HepG2 (cell line): Measurements from ENCODE around the gene ITGA2. TPM values are rescaled to one million over a fixed set of nuclear protein-coding genes. Genes with fewer than 3 reads are reported as not detected.
A peak's percentile ranks its signal among the peaks of the same experiment; 100 is the strongest.

ENCODE experiments used
- ARNT2 ChIP-seq: sonication (generic); formaldehyde crosslinking; IDR thresholded peaks from 2 replicates; pipeline ENCODE4 v1.8.0; 2022; ENCODE audit warnings: mild to moderate bottlenecking, low read depth, missing genetic modification reagents, moderate library complexity
- CHD2 ChIP-seq: IDR thresholded peaks from 2 replicates; pipeline ENCODE4 v1.6.1; 2011; ENCODE audit warnings: low read depth, low read length, improper control_type of control experiment
- FLYWCH1 ChIP-seq: sonication (generic); formaldehyde crosslinking; IDR thresholded peaks from 2 replicates; pipeline ENCODE4 v1.8.1; 2023; ENCODE audit warnings: mild to moderate bottlenecking, missing genetic modification reagents
- GPN1 ChIP-seq: sonication (generic); formaldehyde crosslinking; IDR thresholded peaks from 2 replicates; pipeline ENCODE4 v1.5.1; 2020; ENCODE audit warnings: missing genetic modification reagents, borderline replicate concordance
- KAT8 ChIP-seq: IDR thresholded peaks from 2 replicates; pipeline ENCODE4 v1.6.1; 2016; ENCODE audit warnings: missing genetic modification reagents, missing compliant biosample characterization
- MEIS2 ChIP-seq: sonication (generic); formaldehyde crosslinking; IDR thresholded peaks from 2 replicates; pipeline ENCODE4 v1.9.0; 2021; ENCODE audit warnings: mild to moderate bottlenecking, missing genetic modification reagents
- MXD4 ChIP-seq: IDR thresholded peaks from 2 replicates; pipeline ENCODE4 v1.6.1; 2016; ENCODE audit warnings: mild to moderate bottlenecking, missing biosample characterization, missing genetic modification reagents
- POLR2G ChIP-seq: fragments of 200-400 bp; formaldehyde crosslinking; IDR thresholded peaks from 2 replicates; pipeline ENCODE4 v1.6.1; 2018; ENCODE audit warnings: mild to moderate bottlenecking, low read depth, low read length, moderate library complexity
- SIX1 ChIP-seq: sonication (generic); formaldehyde crosslinking; IDR thresholded peaks from 2 replicates; pipeline ENCODE4 v1.4.0; 2020; ENCODE audit warnings: missing genetic modification reagents, borderline replicate concordance
- SOX6 ChIP-seq, 2 experiments: fragments of 450-650 bp in 1 of 2; sonication (generic) in 1 of 2; formaldehyde crosslinking in 1 of 2; IDR thresholded peaks; 2 replicates each; pipeline versions ENCODE4 v1.4.0 to v1.6.1; 2017 to 2020; ENCODE audit warnings: antibody characterized with exemption in 1 of 2, mild to moderate bottlenecking in 1 of 2, missing genetic modification reagents in 1 of 2
- ZNF230 ChIP-seq: sonication (generic); formaldehyde crosslinking; IDR thresholded peaks from 2 replicates; pipeline ENCODE4 v1.4.0; 2020; ENCODE audit warnings: mild to moderate bottlenecking, missing genetic modification reagents
- ZSCAN22 ChIP-seq: sonication (generic); formaldehyde crosslinking; IDR thresholded peaks from 2 replicates; pipeline ENCODE4 v1.4.0; 2020; ENCODE audit warnings: mild to moderate bottlenecking, missing genetic modification reagents
- polyA plus RNA-seq, 8 experiments: library from polyadenylated mRNA; depleted of rRNA in 3 of 8; stranded (reverse) in 7 of 8; unstranded in 1 of 8; fragments of >200 nt; fragmentation: Illumina TruSeq in 4 of 8; extraction: Trizol in 4 of 8; gene quantifications; 2 replicates each; pipeline versions ENCODE4 v1.2.1 to v1.2.3, GENCODE V29; 2011 to 2016; ENCODE audit warnings: low read depth in 4 of 8, missing spikeins in 1 of 8, mixed read lengths in 1 of 8; ENCODE audit not compliant: insufficient read depth in 1 of 8
- total RNA-seq, 5 experiments: library from RNA; depleted of rRNA; stranded (reverse); fragments of >200 nt; fragmentation: Illumina TruSeq; extraction: Trizol; gene quantifications; 2 replicates each; pipeline ENCODE4 v1.2.3, GENCODE V29; 2016; ENCODE audit warnings: low read depth in 1 of 5
- TF ChIP-seq, protein P1 (sequence below): sonication (generic); formaldehyde crosslinking; IDR thresholded peaks from 2 replicates; pipeline ENCODE4 v1.4.0; 2020; ENCODE audit warnings: missing genetic modification reagents, mild to moderate bottlenecking, borderline replicate concordance
- TF ChIP-seq, protein P2 (sequence below): sonication (generic); formaldehyde crosslinking; IDR thresholded peaks from 2 replicates; pipeline ENCODE4 v1.4.0; 2020; ENCODE audit warnings: missing genetic modification reagents, mild to moderate bottlenecking, borderline replicate concordance
- TF ChIP-seq, protein P3 (sequence below): sonication (generic); formaldehyde crosslinking; IDR thresholded peaks from 2 replicates; pipeline ENCODE4 v1.8.1; 2023; ENCODE audit warnings: mild to moderate bottlenecking, inconsistent platforms, moderate library complexity, missing genetic modification reagents, borderline replicate concordance
- TF ChIP-seq, protein P4 (sequence below): sonication (generic); formaldehyde crosslinking; IDR thresholded peaks from 2 replicates; pipeline ENCODE4 v1.8.0; 2022; ENCODE audit warnings: mild to moderate bottlenecking, missing genetic modification reagents; ENCODE audit not compliant: insufficient replicate concordance
- TF ChIP-seq, protein P5 (sequence below): IDR thresholded peaks from 2 replicates; pipeline ENCODE4 v1.6.1; 2012; ENCODE audit warnings: low read length, improper control_type of control experiment

ITGA2 gene
- total and polyA plus RNA-seq, 2 of the 13 experiments (the other 11 are each of a cell fraction or from before 2014, with no cell fraction given) = 15.8 to 58.3 TPM

DNA sequence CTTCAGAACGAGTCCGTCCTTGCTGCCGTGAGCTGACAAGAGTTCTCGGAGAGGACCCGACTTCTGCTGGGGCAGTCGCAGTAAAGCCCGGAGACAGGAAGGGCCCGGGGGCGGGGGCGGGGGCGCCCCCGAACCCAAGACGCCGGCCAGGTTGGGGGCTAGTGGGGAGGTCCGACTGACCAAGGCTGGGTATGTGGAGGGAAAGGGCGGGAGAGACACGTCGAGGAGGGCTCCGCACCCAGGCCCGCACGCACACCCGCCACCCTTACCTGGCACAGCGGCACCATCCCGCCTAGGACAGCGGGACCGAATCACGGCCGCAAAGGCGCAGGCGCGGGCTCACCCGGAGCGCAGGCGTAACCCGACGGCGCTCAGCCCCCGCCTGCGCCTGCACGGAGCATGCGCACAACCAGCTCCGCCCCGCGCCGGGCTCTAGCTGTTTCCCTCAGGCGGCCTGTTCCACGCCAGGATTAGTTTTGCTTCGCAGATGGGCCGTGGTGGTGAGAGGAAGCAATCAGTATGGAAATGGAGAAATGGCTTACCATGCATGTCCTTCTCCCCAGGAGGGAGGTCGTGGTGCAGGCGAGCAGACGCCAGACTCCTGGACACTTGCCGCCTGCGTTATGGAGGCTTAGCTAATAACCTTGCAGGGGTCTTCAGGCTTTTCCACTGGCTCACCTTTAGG is 120.4 kb downstream of the ITGA2 start, which contains the start of gene MOCS2 (continued):
- TF ChIP-seq, protein P1, sequence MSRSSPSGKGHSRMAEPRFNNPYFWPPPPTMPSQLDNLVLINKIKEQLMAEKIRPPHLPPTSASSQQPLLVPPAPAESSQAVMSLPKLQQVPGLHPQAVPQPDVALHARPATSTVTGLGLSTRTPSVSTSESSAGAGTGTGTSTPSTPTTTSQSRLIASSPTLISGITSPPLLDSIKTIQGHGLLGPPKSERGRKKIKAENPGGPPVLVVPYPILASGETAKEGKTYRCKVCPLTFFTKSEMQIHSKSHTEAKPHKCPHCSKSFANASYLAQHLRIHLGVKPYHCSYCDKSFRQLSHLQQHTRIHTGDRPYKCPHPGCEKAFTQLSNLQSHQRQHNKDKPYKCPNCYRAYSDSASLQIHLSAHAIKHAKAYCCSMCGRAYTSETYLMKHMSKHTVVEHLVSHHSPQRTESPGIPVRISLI (CRISPR knock-in tag) = 0 out of 2 replicates have a peak, but pooled peaks have one; percentile 25
- TF ChIP-seq GPN1 (CRISPR knock-in tag) = no peak
- TF ChIP-seq ZNF230 = peak; percentile 71; the same call in 1 of the 2 replicates
- TF ChIP-seq, protein P2, sequence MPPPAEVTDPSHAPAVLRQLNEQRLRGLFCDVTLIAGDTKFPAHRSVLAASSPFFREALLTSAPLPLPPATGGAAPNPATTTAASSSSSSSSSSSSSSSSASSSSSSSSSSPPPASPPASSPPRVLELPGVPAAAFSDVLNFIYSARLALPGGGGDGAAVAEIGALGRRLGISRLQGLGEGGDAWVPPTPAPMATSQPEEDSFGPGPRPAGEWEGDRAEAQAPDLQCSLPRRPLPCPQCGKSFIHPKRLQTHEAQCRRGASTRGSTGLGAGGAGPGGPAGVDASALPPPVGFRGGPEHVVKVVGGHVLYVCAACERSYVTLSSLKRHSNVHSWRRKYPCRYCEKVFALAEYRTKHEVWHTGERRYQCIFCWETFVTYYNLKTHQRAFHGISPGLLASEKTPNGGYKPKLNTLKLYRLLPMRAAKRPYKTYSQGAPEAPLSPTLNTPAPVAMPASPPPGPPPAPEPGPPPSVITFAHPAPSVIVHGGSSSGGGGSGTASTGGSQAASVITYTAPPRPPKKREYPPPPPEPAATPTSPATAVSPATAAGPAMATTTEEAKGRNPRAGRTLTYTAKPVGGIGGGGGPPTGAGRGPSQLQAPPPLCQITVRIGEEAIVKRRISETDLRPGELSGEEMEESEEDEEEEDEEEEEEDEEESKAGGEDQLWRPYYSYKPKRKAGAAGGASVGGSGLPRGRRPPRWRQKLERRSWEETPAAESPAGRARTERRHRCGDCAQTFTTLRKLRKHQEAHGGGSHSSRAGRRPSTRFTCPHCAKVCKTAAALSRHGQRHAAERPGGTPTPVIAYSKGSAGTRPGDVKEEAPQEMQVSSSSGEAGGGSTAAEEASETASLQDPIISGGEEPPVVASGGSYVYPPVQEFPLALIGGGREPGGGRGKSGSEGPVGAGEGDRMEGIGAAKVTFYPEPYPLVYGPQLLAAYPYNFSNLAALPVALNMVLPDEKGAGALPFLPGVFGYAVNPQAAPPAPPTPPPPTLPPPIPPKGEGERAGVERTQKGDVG (CRISPR knock-in tag) = no peak
- TF ChIP-seq, protein P3, sequence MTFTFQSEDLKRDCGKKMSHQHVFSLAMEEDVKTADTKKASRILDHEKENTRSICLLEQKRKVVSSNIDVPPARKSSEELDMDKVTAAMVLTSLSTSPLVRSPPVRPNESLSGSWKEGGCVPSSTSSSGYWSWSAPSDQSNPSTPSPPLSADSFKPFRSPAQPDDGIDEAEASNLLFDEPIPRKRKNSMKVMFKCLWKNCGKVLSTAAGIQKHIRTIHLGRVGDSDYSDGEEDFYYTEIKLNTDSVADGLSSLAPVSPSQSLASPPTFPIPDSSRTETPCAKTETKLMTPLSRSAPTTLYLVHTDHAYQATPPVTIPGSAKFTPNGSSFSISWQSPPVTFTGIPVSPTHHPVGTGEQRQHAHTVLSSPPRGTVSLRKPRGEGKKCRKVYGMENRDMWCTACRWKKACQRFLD = peak; percentile 83; the same call in 1 of the 2 replicates
- TF ChIP-seq SIX1 = no peak
- no peak; the same call in 1 of the 2 replicates for TF ChIP-seq MEIS2
- TF ChIP-seq SOX6 (IDR thresholded peaks at IDR 0.05) = no peak
- TF ChIP-seq SOX6 (CRISPR knock-in tag; IDR thresholded peaks at IDR 0.05) = peak; percentile 47
- 0 out of 2 replicates have a peak, but pooled peaks have one; percentile 43 for TF ChIP-seq ARNT2 (CRISPR knock-in tag)
- TF ChIP-seq, protein P4, sequence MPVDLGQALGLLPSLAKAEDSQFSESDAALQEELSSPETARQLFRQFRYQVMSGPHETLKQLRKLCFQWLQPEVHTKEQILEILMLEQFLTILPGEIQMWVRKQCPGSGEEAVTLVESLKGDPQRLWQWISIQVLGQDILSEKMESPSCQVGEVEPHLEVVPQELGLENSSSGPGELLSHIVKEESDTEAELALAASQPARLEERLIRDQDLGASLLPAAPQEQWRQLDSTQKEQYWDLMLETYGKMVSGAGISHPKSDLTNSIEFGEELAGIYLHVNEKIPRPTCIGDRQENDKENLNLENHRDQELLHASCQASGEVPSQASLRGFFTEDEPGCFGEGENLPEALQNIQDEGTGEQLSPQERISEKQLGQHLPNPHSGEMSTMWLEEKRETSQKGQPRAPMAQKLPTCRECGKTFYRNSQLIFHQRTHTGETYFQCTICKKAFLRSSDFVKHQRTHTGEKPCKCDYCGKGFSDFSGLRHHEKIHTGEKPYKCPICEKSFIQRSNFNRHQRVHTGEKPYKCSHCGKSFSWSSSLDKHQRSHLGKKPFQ = no peak
- peak; percentile 67; the same call in 1 of the 2 replicates for TF ChIP-seq KAT8
- TF ChIP-seq POLR2G = peak; percentile 90
- TF ChIP-seq FLYWCH1 (CRISPR knock-in tag) = no peak
- TF ChIP-seq ZSCAN22 (CRISPR knock-in tag) = no peak
- TF ChIP-seq, protein P5, sequence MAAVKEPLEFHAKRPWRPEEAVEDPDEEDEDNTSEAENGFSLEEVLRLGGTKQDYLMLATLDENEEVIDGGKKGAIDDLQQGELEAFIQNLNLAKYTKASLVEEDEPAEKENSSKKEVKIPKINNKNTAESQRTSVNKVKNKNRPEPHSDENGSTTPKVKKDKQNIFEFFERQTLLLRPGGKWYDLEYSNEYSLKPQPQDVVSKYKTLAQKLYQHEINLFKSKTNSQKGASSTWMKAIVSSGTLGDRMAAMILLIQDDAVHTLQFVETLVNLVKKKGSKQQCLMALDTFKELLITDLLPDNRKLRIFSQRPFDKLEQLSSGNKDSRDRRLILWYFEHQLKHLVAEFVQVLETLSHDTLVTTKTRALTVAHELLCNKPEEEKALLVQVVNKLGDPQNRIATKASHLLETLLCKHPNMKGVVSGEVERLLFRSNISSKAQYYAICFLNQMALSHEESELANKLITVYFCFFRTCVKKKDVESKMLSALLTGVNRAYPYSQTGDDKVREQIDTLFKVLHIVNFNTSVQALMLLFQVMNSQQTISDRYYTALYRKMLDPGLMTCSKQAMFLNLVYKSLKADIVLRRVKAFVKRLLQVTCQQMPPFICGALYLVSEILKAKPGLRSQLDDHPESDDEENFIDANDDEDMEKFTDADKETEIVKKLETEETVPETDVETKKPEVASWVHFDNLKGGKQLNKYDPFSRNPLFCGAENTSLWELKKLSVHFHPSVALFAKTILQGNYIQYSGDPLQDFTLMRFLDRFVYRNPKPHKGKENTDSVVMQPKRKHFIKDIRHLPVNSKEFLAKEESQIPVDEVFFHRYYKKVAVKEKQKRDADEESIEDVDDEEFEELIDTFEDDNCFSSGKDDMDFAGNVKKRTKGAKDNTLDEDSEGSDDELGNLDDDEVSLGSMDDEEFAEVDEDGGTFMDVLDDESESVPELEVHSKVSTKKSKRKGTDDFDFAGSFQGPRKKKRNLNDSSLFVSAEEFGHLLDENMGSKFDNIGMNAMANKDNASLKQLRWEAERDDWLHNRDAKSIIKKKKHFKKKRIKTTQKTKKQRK = no peak
- TF ChIP-seq CHD2 = no peak
- peak; percentile 81; the same call in 1 of the 2 replicates for TF ChIP-seq MXD4 (CRISPR knock-in tag)
